ENCODE results near the gene SEMA5B. TPM values are rescaled to one million over a fixed set of nuclear protein-coding genes. Genes with fewer than 3 reads are reported as not detected.

SEMA5B gene
- total and polyA plus RNA-seq, 2 experiments from 2014 or later: 8.0 to 26.8 TPM

DNA sequence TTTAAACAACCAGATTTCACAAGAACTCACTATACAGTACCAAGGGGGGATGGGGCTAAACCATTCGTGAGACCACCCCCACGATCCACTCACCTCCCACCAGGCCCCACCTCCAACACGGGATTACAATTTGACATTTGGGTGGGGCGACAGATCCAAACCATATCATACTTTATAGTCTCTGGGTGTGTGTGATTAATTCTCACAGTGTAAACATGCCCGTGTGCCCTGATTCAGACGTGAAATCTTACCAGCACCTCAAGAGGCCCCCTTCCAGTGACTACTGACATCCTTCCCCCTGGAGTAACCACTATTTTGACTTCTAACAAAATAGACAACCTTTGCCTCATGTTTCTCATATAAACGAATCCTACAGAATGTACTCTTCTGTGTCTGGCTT lies 34.3 kb upstream of the SEMA5B start:
- Histone ChIP-seq H3K79me2 (replicated peaks; ENCODE audit: insufficient read depth) (no peaks in the 10 kb centered on the region), H3K27me3 (ENCODE audit: insufficient read depth) (peaks cover 20% of the 10 kb centered on the region), H3K9me2 (ENCODE audit: insufficient read depth) (no peaks in the 10 kb centered on the region), H3K4me2 (no peak overlapping the region), H3F3A (replicated peaks; ENCODE audit: low read depth) (no peaks in the 10 kb centered on the region), H3K4me1 (ENCODE audit: insufficient read depth) (no peaks in the 10 kb centered on the region; the same call in 1 of the 2 replicates), H3K27ac (ENCODE audit: low read depth) (no peak overlapping the region), H3K36me3 (ENCODE audit: insufficient read depth) (no peaks in the 10 kb centered on the region), H3K4me3 (no peak overlapping the region), H2AFZ (no peak overlapping the region), H4K20me1 (replicated peaks; ENCODE audit: insufficient read depth) (no peaks in the 10 kb centered on the region)
- ATAC-seq (no peak), DNase-seq (ENCODE audit: low spot score) (no peak)
- Mint-ChIP-seq H3K36me3 (ENCODE audit: low read depth) (no peaks in the 10 kb centered on the region; the same call in 2 of the 3 replicates), H3K4me1 (peaks cover 8% of the 10 kb centered on the region), H3K27me3 (ENCODE audit: insufficient read depth, low read depth, poor library complexity) (peaks cover 13% of the 10 kb centered on the region), H3K4me3 (no peak overlapping the region), H3K9me3 (peaks cover 13% of the 10 kb centered on the region; the same call in 2 of the 3 replicates), H3K27ac (no peak overlapping the region)
- TF ChIP-seq REST (IDR thresholded peaks at IDR 0.05; ENCODE audit: unreplicated experiment): no peak
- no peak for TF ChIP-seq ZNF331 (CRISPR knock-in tag; IDR thresholded peaks at IDR 0.05; ENCODE audit: low read depth)
- TF ChIP-seq POLR2AphosphoS5 (IDR thresholded peaks at IDR 0.05; ENCODE audit: low read depth): no peak
- no peak for TF ChIP-seq STAT1 (IDR thresholded peaks at IDR 0.05; ENCODE audit: unreplicated experiment)
- TF ChIP-seq CREB1 (CRISPR knock-in tag; IDR thresholded peaks at IDR 0.05; ENCODE audit: low read depth): no peak
- TF ChIP-seq EZH2 (IDR thresholded peaks at IDR 0.05; ENCODE audit: low read depth, unreplicated experiment): no peak
- TF ChIP-seq, protein P1, sequence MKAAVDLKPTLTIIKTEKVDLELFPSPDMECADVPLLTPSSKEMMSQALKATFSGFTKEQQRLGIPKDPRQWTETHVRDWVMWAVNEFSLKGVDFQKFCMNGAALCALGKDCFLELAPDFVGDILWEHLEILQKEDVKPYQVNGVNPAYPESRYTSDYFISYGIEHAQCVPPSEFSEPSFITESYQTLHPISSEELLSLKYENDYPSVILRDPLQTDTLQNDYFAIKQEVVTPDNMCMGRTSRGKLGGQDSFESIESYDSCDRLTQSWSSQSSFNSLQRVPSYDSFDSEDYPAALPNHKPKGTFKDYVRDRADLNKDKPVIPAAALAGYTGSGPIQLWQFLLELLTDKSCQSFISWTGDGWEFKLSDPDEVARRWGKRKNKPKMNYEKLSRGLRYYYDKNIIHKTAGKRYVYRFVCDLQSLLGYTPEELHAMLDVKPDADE (IDR thresholded peaks at IDR 0.05): no peak
- TF ChIP-seq, protein P2, sequence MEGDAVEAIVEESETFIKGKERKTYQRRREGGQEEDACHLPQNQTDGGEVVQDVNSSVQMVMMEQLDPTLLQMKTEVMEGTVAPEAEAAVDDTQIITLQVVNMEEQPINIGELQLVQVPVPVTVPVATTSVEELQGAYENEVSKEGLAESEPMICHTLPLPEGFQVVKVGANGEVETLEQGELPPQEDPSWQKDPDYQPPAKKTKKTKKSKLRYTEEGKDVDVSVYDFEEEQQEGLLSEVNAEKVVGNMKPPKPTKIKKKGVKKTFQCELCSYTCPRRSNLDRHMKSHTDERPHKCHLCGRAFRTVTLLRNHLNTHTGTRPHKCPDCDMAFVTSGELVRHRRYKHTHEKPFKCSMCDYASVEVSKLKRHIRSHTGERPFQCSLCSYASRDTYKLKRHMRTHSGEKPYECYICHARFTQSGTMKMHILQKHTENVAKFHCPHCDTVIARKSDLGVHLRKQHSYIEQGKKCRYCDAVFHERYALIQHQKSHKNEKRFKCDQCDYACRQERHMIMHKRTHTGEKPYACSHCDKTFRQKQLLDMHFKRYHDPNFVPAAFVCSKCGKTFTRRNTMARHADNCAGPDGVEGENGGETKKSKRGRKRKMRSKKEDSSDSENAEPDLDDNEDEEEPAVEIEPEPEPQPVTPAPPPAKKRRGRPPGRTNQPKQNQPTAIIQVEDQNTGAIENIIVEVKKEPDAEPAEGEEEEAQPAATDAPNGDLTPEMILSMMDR (conservative IDR thresholded peaks at IDR 0.05; ENCODE audit: low read depth in 2 of 2): no peak
- no peak for TF ChIP-seq ZNF114 (CRISPR knock-in tag; IDR thresholded peaks at IDR 0.05)
- TF ChIP-seq JUNB (IDR thresholded peaks at IDR 0.05; ENCODE audit: unreplicated experiment): no peak
- no peak for TF ChIP-seq ZNF462 (CRISPR knock-in tag; IDR thresholded peaks at IDR 0.05)
- no peak for TF ChIP-seq NANOG (IDR thresholded peaks at IDR 0.05; ENCODE audit: borderline replicate concordance)
- TF ChIP-seq EZH2phosphoT487 (IDR thresholded peaks at IDR 0.05; ENCODE audit: unreplicated experiment): no peak
